ENCODE data around the gene BRF1.

The BRF1 gene

GRCh38 chr14:105187935-105188524 lies 112.8 kb downstream of the BRF1 start:
- H3K9ac ChIP-seq (ENCODE audit: low read length), result no peak overlapping the region
- no peak overlapping the region for H3K27ac ChIP-seq (ENCODE audit: low read depth, low read length)
- no peaks in the 10 kb centered on the region for H3K9me3 ChIP-seq (ENCODE audit: low read length)
- peaks cover under 1 to 12% of the 10 kb centered on the region in 2 donors for H3K27me3 ChIP-seq (ENCODE audit: control insufficient read depth in 1 of 2, insufficient read depth in 2 of 2, low read length in 2 of 2)
- no peaks in the 10 kb centered on the region for H3K36me3 ChIP-seq (ENCODE audit: insufficient read depth, low read length)
- no peaks in the 10 kb centered on the region for H3K4me1 ChIP-seq (ENCODE audit: insufficient read depth, low read length)
- H3K4me3 ChIP-seq (ENCODE audit: low read depth in 1 of 2, low read length in 2 of 2), result no peak overlapping the region

GRCh38 chr14:105187116-105187515 lies 113.7 kb downstream of the BRF1 start:
- H3K27ac ChIP-seq (ENCODE audit: low read depth, low read length), result no peak overlapping the region
- H3K27me3 ChIP-seq (ENCODE audit: control insufficient read depth in 1 of 2, insufficient read depth in 2 of 2, low read length in 2 of 2), result peaks cover 0 to 6% of the 10 kb centered on the region in 2 donors
- no peaks in the 10 kb centered on the region for H3K36me3 ChIP-seq (ENCODE audit: insufficient read depth, low read length)
- H3K9ac ChIP-seq (ENCODE audit: low read length), result no peak overlapping the region
- no peaks in the 10 kb centered on the region for H3K9me3 ChIP-seq (ENCODE audit: low read length)
- H3K4me3 ChIP-seq (ENCODE audit: low read depth in 1 of 2, low read length in 2 of 2), result no peak overlapping the region
- H3K4me1 ChIP-seq (ENCODE audit: insufficient read depth, low read length), result no peaks in the 10 kb centered on the region

- Histone ChIP-seq H3K36me3 (ENCODE audit: insufficient read depth, low read length) (no peaks in the 10 kb centered on the region), H3K27ac (ENCODE audit: low read depth, low read length) (no peak overlapping the region), H3K27me3 (ENCODE audit: control insufficient read depth in 1 of 2, insufficient read depth in 2 of 2, low read length in 2 of 2) (peaks cover 0 to 1% of the 10 kb centered on the region in 2 donors), H3K9me3 (ENCODE audit: low read length) (no peaks in the 10 kb centered on the region), H3K4me1 (ENCODE audit: insufficient read depth, low read length) (no peaks in the 10 kb centered on the region), H3K9ac (ENCODE audit: low read length) (no peak overlapping the region), H3K4me3 (ENCODE audit: low read depth in 1 of 2, low read length in 2 of 2) (no peak overlapping the region)
Observed at GRCh38 chr14:105185973-105186372, 114.8 kb downstream of the BRF1 start.

- Histone ChIP-seq H3K4me3 (ENCODE audit: low read depth in 1 of 2, low read length in 2 of 2) (no peak overlapping the region), H3K27ac (ENCODE audit: low read depth, low read length) (no peak overlapping the region), H3K9ac (ENCODE audit: low read length) (no peak overlapping the region), H3K36me3 (ENCODE audit: insufficient read depth, low read length) (no peaks in the 10 kb centered on the region), H3K27me3 (ENCODE audit: control insufficient read depth in 1 of 2, insufficient read depth in 2 of 2, low read length in 2 of 2) (peaks cover 0 to 5% of the 10 kb centered on the region in 2 donors), H3K4me1 (ENCODE audit: insufficient read depth, low read length) (peaks cover 6% of the 10 kb centered on the region), H3K9me3 (ENCODE audit: low read length) (no peaks in the 10 kb centered on the region)
Observed at GRCh38 chr14:105185001-105185400, 115.8 kb downstream of the BRF1 start.

- H3K9ac ChIP-seq (ENCODE audit: low read length), result no peak overlapping the region
Observed at GRCh38 chr14:105184461-105184860, 116.3 kb downstream of the BRF1 start.

GRCh38 chr14:105182296-105183020 lies 118.3 kb downstream of the BRF1 start:
- Histone ChIP-seq H3K4me1 (ENCODE audit: insufficient read depth, low read length) (peaks cover 6% of the 10 kb centered on the region), H3K9ac (ENCODE audit: low read length) (no peak overlapping the region), H3K9me3 (ENCODE audit: low read length) (no peaks in the 10 kb centered on the region), H3K27ac (ENCODE audit: low read depth, low read length) (no peak overlapping the region), H3K36me3 (ENCODE audit: insufficient read depth, low read length) (no peaks in the 10 kb centered on the region), H3K27me3 (ENCODE audit: control insufficient read depth in 1 of 2, insufficient read depth in 2 of 2, low read length in 2 of 2) (peaks cover 0 to 11% of the 10 kb centered on the region in 2 donors), H3K4me3 (ENCODE audit: low read depth in 1 of 2, low read length in 2 of 2) (no peak overlapping the region)

More at GRCh38 chr14:105184461-105184860, 116.3 kb downstream of the BRF1 start:
- Histone ChIP-seq H3K4me1 (ENCODE audit: insufficient read depth, low read length) (peaks cover 6% of the 10 kb centered on the region), H3K27ac (ENCODE audit: low read depth, low read length) (no peak overlapping the region), H3K27me3 (ENCODE audit: control insufficient read depth in 1 of 2, insufficient read depth in 2 of 2, low read length in 2 of 2) (peaks cover 0 to 10% of the 10 kb centered on the region in 2 donors), H3K36me3 (ENCODE audit: insufficient read depth, low read length) (no peaks in the 10 kb centered on the region), H3K4me3 (ENCODE audit: low read depth in 1 of 2, low read length in 2 of 2) (no peak overlapping the region), H3K9me3 (ENCODE audit: low read length) (no peaks in the 10 kb centered on the region)

- no peak overlapping the region for H3K4me3 ChIP-seq (ENCODE audit: low read depth in 1 of 2, low read length in 2 of 2)
- no peaks in the 10 kb centered on the region for H3K9me3 ChIP-seq (ENCODE audit: low read length)
- H3K27ac ChIP-seq (ENCODE audit: low read depth, low read length), result no peak overlapping the region
- H3K4me1 ChIP-seq (ENCODE audit: insufficient read depth, low read length), result peaks cover 6% of the 10 kb centered on the region
- peaks cover 0 to 11% of the 10 kb centered on the region in 2 donors for H3K27me3 ChIP-seq (ENCODE audit: control insufficient read depth in 1 of 2, insufficient read depth in 2 of 2, low read length in 2 of 2)
- H3K36me3 ChIP-seq (ENCODE audit: insufficient read depth, low read length), result no peaks in the 10 kb centered on the region
- no peak overlapping the region for H3K9ac ChIP-seq (ENCODE audit: low read length)
Observed at GRCh38 chr14:105181549-105182295, 119.1 kb downstream of the BRF1 start.

- H3K9ac ChIP-seq (ENCODE audit: low read length), result no peak within 1 kb of the TSS
Observed at GRCh38 chr14:105180592-105181548, 119.9 kb downstream of the BRF1 start, which contains the start of gene NUDT14. Gene NUDT14 (minus strand): TSS chr14:105181312. CDS start chr14:105181209, 103 bp downstream.

GRCh38 chr14:105179191-105179590 lies 121.6 kb downstream of the BRF1 start:
- Histone ChIP-seq H3K27ac (ENCODE audit: low read depth, low read length) (no peak overlapping the region), H3K4me3 (ENCODE audit: low read depth in 1 of 2, low read length in 2 of 2) (no peak overlapping the region), H3K9ac (ENCODE audit: low read length) (no peak overlapping the region), H3K9me3 (ENCODE audit: low read length) (no peaks in the 10 kb centered on the region), H3K27me3 (ENCODE audit: control insufficient read depth in 1 of 2, insufficient read depth in 2 of 2, low read length in 2 of 2) (peaks cover 0 to 11% of the 10 kb centered on the region in 2 donors), H3K4me1 (ENCODE audit: insufficient read depth, low read length) (peaks cover 6% of the 10 kb centered on the region), H3K36me3 (ENCODE audit: insufficient read depth, low read length) (no peaks in the 10 kb centered on the region)

More at GRCh38 chr14:105180592-105181548, 119.9 kb downstream of the BRF1 start, which contains the start of gene NUDT14:
- Histone ChIP-seq H3K36me3 (ENCODE audit: insufficient read depth, low read length) (no peaks in the 10 kb centered on the region), H3K27me3 (ENCODE audit: control insufficient read depth in 1 of 2, insufficient read depth in 2 of 2, low read length in 2 of 2) (peaks cover 0 to 11% of the 10 kb centered on the region in 2 donors), H3K9me3 (ENCODE audit: low read length) (no peaks in the 10 kb centered on the region), H3K27ac (ENCODE audit: low read depth, low read length) (no peak within 1 kb of the TSS), H3K4me3 (ENCODE audit: low read depth in 1 of 2, low read length in 2 of 2) (peak within 1 kb of the TSS in 1 of 2 donors; percentile 55), H3K4me1 (ENCODE audit: insufficient read depth, low read length) (peaks cover 6% of the 10 kb centered on the region)

- Histone ChIP-seq H3K27ac (ENCODE audit: low read depth, low read length) (no peak overlapping the region), H3K4me1 (ENCODE audit: insufficient read depth, low read length) (peaks cover 6% of the 10 kb centered on the region), H3K4me3 (ENCODE audit: low read depth in 1 of 2, low read length in 2 of 2) (no peak overlapping the region), H3K27me3 (ENCODE audit: control insufficient read depth in 1 of 2, insufficient read depth in 2 of 2, low read length in 2 of 2) (peaks cover 0 to 11% of the 10 kb centered on the region in 2 donors), H3K9me3 (ENCODE audit: low read length) (no peaks in the 10 kb centered on the region), H3K9ac (ENCODE audit: low read length) (no peak overlapping the region), H3K36me3 (ENCODE audit: insufficient read depth, low read length) (no peaks in the 10 kb centered on the region)
Observed at GRCh38 chr14:105178868-105179140, 122.0 kb downstream of the BRF1 start.

Measured in muscle layer of colon (tissue), 2 donors.